D341Med (cell line): ENCODE measurements around the gene PTGFR.
A peak's percentile ranks its signal among the peaks of the same experiment; 100 is the strongest.

Source experiments
- DNase-seq: peaks from one replicate; pipeline ENCODE4 v3.0.0; 2012; ENCODE audit warnings: low spot score

Gene PTGFR, protein sequence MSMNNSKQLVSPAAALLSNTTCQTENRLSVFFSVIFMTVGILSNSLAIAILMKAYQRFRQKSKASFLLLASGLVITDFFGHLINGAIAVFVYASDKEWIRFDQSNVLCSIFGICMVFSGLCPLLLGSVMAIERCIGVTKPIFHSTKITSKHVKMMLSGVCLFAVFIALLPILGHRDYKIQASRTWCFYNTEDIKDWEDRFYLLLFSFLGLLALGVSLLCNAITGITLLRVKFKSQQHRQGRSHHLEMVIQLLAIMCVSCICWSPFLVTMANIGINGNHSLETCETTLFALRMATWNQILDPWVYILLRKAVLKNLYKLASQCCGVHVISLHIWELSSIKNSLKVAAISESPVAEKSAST

GRCh38 chr1:78490861-78491450 lies at the start of gene PTGFR:
Gene PTGFR (plus strand): TSS chr1:78490974. CDS start chr1:78492744, 1,770 bp downstream.
- peak; percentile 66 for DNase-seq

GRCh38 chr1:78441921-78442320 lies 48.9 kb upstream of the PTGFR start:
- DNase-seq: no peak

GRCh38 chr1:78447086-78447485 lies 43.7 kb upstream of the PTGFR start:
- DNase-seq: no peak

DNA sequence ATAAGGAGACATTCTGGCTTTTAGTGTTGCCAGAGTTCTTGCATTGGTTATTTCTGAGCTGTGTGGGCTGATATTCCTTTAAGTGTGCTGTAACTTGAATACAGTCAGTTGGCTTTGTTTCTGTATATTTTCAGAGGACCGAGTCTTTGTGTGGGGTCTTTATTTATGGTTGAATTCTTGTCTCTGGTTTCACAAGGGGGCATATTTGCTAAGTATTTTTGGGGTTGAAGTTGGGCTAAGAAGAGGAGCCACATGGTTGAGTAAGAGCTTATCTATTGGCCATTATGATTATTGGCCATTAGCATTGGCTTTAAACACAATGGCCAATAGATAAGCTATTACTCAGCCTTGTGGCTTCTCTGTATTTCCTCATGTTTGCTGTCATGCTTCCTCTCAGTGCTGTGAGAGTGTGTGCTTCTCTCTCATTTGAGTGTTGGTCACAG lies 26.3 kb upstream of the PTGFR start:
- no peak for DNase-seq

DNA sequence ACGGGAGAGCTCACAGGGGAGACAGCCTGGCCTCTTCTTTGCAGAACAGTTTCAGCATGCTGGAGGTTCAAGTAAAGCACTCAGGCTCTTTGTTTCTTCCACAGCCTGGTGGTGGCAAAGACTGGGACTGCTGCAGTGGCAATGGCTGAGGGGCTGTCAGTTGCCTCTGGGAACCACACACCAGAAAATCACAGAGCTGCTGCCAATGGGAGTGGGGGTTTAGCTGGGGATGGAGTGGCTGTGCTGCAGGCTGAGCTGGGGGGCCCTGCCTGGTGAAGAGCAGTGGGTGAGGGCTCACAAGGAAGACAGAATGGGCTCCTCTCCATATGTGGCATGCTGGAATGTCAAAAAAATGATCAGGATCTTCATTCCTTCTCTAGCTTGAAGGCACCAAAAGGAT lies 25.6 kb upstream of the PTGFR start:
- no peak for DNase-seq

- no peak for DNase-seq
These were observed 22.3 kb upstream of the PTGFR start for GRCh38 chr1:78468521-78468920.

DNA sequence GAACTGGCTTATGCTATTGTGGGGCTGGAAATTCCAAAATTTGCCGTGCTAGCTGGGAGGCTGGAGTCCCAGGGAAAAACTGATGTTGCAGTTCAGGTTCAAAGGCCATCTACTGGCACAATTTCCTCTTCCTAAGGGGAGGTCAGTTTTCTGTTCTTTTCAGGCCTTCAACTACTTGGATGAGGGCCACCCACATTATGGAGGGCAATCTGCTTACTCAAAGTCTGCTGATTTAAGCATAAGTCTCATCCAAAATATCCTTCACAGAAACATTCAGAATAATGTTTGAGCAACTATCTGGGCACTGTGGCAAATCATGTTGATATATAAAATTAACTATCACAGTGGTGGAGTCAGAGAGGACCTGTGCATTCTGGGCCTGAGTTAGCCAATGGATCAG lies 21.2 kb upstream of the PTGFR start:
- DNase-seq: no peak

- no peak for DNase-seq
These were observed 18.7 kb upstream of the PTGFR start for GRCh38 chr1:78471890-78472620.

DNA sequence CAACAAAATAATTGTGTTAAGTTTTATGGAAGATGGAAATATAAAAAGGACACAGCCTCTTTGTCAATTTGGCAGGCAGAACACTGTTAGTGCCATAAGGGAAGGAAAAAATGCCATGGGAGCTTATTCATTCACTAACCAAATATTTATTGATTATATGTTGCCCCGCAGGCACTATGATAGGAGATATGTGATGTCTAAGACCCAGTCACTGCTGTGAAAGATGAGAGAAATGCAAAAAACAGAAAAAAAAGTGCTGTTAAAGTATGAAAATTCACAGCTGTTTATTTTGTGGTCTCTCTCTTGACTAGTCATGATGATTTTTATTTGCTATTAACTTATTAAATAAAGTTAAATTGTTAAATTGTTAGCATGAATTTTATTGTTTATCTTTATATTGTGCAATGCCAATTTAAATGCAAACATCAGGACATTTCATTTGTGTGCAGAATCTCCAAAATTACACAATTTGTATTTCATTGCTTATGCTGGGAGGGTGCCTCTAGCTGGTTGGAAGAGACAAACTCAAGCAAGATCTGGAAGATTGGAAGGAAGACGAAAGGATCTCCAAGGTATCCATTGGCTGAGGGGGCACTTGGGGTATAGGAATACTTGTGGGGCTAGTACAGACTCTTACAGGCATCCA lies 17.8 kb upstream of the PTGFR start:
- no peak for DNase-seq

GRCh38 chr1:78474092-78474491 lies 16.7 kb upstream of the PTGFR start:
- no peak for DNase-seq

DNA sequence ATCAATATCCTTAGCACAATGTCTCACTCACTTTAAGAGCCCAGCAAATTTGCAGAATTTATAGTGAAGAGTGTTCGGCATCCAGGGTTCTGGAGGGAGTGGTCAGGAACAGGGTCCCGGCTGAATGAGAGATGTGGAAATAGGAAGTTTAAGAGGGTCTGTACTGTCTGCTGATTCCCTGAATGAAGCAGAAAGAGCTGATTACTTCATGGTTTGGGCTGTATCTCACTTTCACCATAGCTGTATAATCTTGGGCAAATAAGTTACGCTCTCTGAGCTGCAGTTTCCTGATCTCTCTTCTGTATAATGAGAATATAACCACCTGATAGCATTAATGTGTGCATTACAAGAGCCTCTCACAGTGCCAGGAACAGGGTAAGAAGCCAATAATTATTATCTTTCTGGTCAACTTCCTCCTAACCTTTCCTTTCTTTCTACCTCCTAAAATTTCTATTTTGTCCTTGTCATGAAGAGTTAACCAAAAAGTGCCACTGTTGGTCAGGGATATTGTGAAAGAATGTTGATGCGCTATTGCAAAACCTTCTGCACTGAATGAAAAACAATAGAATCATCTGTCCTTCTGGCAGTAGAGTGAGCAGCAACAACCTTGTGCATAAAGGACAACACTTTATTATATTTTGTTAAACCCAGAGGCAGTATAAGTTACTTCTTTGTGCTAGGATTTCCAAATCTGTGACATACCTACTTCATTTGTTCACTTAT lies 14.7 kb upstream of the PTGFR start:
- DNase-seq: no peak

- peak; percentile 29 for DNase-seq
These were observed 6.9 kb upstream of the PTGFR start for GRCh38 chr1:78483903-78484302.

GRCh38 chr1:78491451-78492071 lies 787 bp downstream of the PTGFR start:
- peak; percentile 33 for DNase-seq

DNA sequence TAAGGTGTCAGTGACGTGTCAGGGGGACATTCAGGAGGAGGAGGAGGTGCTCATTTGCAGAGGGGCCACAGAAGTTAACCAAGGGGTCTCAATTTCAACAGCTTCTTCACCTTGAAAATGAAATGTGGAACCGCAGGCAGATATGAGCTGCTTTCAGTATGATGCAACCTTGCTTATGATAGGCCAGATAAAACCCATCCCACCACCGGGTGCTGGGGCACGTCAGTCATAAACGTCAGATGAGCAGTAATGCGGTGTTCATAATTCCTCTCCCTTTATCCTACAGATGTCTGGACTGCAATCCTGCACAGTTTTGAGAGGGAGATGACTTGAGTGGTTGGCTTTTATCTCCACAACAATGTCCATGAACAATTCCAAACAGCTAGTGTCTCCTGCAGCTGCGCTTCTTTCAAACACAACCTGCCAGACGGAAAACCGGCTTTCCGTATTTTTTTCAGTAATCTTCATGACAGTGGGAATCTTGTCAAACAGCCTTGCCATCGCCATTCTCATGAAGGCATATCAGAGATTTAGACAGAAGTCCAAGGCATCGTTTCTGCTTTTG lies 1.7 kb downstream of the PTGFR start:
- DNase-seq: no peak

- DNase-seq: no peak
These were observed 2.7 kb downstream of the PTGFR start for GRCh38 chr1:78493451-78493850.

DNA sequence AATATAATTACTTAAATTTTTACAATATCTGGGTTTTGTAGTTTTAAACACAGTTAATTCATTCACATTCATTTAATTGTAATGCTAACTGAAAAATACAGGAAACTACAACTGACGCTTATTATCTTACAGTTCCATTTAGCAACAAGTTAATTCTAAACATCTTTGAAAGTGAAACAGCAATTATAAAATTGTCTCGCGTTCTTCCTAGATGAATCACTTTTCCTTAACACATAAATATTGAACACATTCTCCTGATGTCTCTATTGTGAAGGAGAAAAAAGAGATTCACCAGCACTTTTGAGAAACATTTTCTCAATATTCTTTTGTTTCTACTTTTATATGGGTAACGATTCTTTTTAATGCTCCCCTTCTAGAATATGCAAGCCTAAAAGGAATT lies 6.4 kb downstream of the PTGFR start:
- DNase-seq: no peak

DNA sequence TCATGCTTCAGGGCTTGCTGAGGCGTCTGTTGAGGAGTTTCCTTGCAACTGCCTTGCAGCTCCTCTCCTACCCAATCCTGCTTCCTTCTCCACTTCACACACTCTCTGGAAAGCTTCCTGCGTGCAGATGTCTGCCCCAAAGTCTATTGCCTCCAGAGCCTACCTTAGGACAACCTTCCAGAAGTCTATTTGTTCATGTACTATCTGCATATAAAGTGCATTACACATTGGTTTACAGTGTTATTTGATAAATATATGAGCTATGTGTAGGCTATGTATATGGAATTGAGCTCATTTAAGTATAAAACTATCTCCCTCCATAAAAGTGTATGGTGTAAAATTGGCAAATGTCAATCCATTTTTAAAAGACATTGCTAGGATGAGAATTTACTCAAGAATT lies 9.8 kb downstream of the PTGFR start:
- no peak for DNase-seq

DNA sequence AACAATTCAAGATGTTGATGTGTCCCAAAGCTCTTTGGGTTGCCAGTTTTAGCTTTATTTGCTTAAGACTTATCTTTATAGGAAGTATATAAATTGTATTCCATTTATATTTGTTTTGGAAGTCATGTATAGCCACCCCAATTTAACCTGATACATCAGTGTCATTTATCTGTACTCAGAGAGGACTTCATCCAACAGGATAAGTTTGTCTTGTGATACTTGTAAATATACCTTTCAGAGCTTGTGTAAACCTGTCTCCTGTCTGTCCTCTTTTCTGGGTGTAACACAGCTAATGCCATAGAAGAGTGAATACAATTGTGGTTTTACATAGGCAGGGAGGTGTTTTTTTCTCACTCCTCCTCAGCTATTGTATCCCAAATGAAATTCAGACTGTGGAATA lies 10.4 kb downstream of the PTGFR start:
- no peak for DNase-seq

- no peak for DNase-seq
These were observed 20.6 kb downstream of the PTGFR start for GRCh38 chr1:78511334-78511733.

GRCh38 chr1:78516716-78517115 lies 25.9 kb downstream of the PTGFR start:
- DNase-seq: no peak

DNA sequence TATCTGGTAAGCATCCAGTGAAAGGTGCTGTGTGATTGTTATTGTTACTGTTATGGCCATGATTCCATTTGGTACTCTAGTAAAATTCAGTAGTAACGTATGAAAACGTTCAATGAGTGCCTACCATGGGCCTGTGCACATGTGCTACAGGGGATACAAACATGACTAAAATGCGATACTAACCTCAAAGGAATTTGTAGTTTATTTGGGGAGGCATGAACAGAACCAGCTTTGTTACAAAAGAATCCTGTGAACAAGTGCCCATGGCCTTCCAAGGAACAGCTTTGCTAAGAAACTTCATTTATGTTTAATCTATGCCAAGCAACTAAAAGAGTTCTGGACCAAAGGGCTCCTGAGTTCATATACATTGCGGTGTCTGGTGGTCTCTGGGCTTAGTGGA lies 28.7 kb downstream of the PTGFR start:
- no peak for DNase-seq
